Measurements from ENCODE around the gene TPBGL.

The TPBGL gene

GRCh38 chr11:75240311-75241035, at the start of gene TPBGL:
Gene TPBGL (plus strand): TSS chr11:75240774. CDS start chr11:75241050, 276 bp downstream.
- H3K4me1 ChIP-seq (ENCODE audit: control insufficient read depth in 2 of 2, insufficient read depth in 2 of 2, low read length in 2 of 2) = peaks cover 6 to 9% of the 10 kb centered on the region in 2 donors
- H3K9ac ChIP-seq (ENCODE audit: low read depth in 1 of 2, low read length in 2 of 2) = peak within 1 kb of the TSS in 1 of 2 donors; percentile 31
- peak within 1 kb of the TSS; percentile 48 to 56 for H3K4me3 ChIP-seq (ENCODE audit: low read length in 2 of 2)
- H3K27ac ChIP-seq (ENCODE audit: low read depth in 2 of 2, low read length in 2 of 2) = no peak within 1 kb of the TSS
- H3K9me3 ChIP-seq (ENCODE audit: control insufficient read depth in 2 of 2, low read length in 2 of 2) = no peaks in the 10 kb centered on the region
- H3K36me3 ChIP-seq (ENCODE audit: control insufficient read depth in 2 of 2, insufficient read depth in 2 of 2, low read length in 2 of 2) = no peaks in the 10 kb centered on the region
- H3K27me3 ChIP-seq (ENCODE audit: control insufficient read depth in 2 of 2, insufficient read depth in 2 of 2, low read length in 2 of 2) = peaks cover 12 to 36% of the 10 kb centered on the region in 2 donors

- no peak overlapping the region for H3K4me3 ChIP-seq (ENCODE audit: low read length in 2 of 2)
- peaks cover 4 to 7% of the 10 kb centered on the region in 2 donors for H3K4me1 ChIP-seq (ENCODE audit: control insufficient read depth in 2 of 2, insufficient read depth in 2 of 2, low read length in 2 of 2)
- H3K27me3 ChIP-seq (ENCODE audit: control insufficient read depth in 2 of 2, insufficient read depth in 2 of 2, low read length in 2 of 2) = no peaks in the 10 kb centered on the region
- no peaks in the 10 kb centered on the region for H3K9me3 ChIP-seq (ENCODE audit: control insufficient read depth in 2 of 2, low read length in 2 of 2)
- H3K9ac ChIP-seq (ENCODE audit: low read depth in 1 of 2, low read length in 2 of 2) = no peak overlapping the region
- peaks cover 6 to 14% of the 10 kb centered on the region in 2 donors for H3K36me3 ChIP-seq (ENCODE audit: control insufficient read depth in 2 of 2, insufficient read depth in 2 of 2, low read length in 2 of 2)
- peak overlapping the region in 1 of 2 donors; percentile 16 for H3K27ac ChIP-seq (ENCODE audit: low read depth in 2 of 2, low read length in 2 of 2)
Measured at GRCh38 chr11:75191330-75191717, 49.2 kb upstream of the TPBGL start.

GRCh38 chr11:75193271-75193670, 47.3 kb upstream of the TPBGL start:
- H3K27ac ChIP-seq (ENCODE audit: low read depth in 2 of 2, low read length in 2 of 2) = no peak overlapping the region

GRCh38 chr11:75193711-75194110, 46.9 kb upstream of the TPBGL start:
- Histone ChIP-seq H3K27me3 (ENCODE audit: control insufficient read depth in 2 of 2, insufficient read depth in 2 of 2, low read length in 2 of 2) (no peaks in the 10 kb centered on the region), H3K27ac (ENCODE audit: low read depth in 2 of 2, low read length in 2 of 2) (no peak overlapping the region), H3K36me3 (ENCODE audit: control insufficient read depth in 2 of 2, insufficient read depth in 2 of 2, low read length in 2 of 2) (peaks cover 15% of the 10 kb centered on the region in 2 donors), H3K9me3 (ENCODE audit: control insufficient read depth in 2 of 2, low read length in 2 of 2) (no peaks in the 10 kb centered on the region), H3K9ac (ENCODE audit: low read depth in 1 of 2, low read length in 2 of 2) (no peak overlapping the region), H3K4me3 (ENCODE audit: low read length in 2 of 2) (no peak overlapping the region), H3K4me1 (ENCODE audit: control insufficient read depth in 2 of 2, insufficient read depth in 2 of 2, low read length in 2 of 2) (peaks cover 4 to 9% of the 10 kb centered on the region in 2 donors)

More at GRCh38 chr11:75193271-75193670, 47.3 kb upstream of the TPBGL start:
- no peaks in the 10 kb centered on the region for H3K27me3 ChIP-seq (ENCODE audit: control insufficient read depth in 2 of 2, insufficient read depth in 2 of 2, low read length in 2 of 2)
- no peak overlapping the region for H3K9ac ChIP-seq (ENCODE audit: low read depth in 1 of 2, low read length in 2 of 2)
- H3K4me3 ChIP-seq (ENCODE audit: low read length in 2 of 2) = no peak overlapping the region
- H3K36me3 ChIP-seq (ENCODE audit: control insufficient read depth in 2 of 2, insufficient read depth in 2 of 2, low read length in 2 of 2) = peaks cover 15% of the 10 kb centered on the region in 2 donors
- peaks cover 4 to 9% of the 10 kb centered on the region in 2 donors for H3K4me1 ChIP-seq (ENCODE audit: control insufficient read depth in 2 of 2, insufficient read depth in 2 of 2, low read length in 2 of 2)
- H3K9me3 ChIP-seq (ENCODE audit: control insufficient read depth in 2 of 2, low read length in 2 of 2) = no peaks in the 10 kb centered on the region

- no peak overlapping the region for H3K27ac ChIP-seq (ENCODE audit: low read depth in 2 of 2, low read length in 2 of 2)
- no peak overlapping the region for H3K4me3 ChIP-seq (ENCODE audit: low read length in 2 of 2)
- no peak overlapping the region for H3K9ac ChIP-seq (ENCODE audit: low read depth in 1 of 2, low read length in 2 of 2)
- peaks cover 15% of the 10 kb centered on the region in 2 donors for H3K36me3 ChIP-seq (ENCODE audit: control insufficient read depth in 2 of 2, insufficient read depth in 2 of 2, low read length in 2 of 2)
- H3K27me3 ChIP-seq (ENCODE audit: control insufficient read depth in 2 of 2, insufficient read depth in 2 of 2, low read length in 2 of 2) = no peaks in the 10 kb centered on the region
- no peaks in the 10 kb centered on the region for H3K9me3 ChIP-seq (ENCODE audit: control insufficient read depth in 2 of 2, low read length in 2 of 2)
- H3K4me1 ChIP-seq (ENCODE audit: control insufficient read depth in 2 of 2, insufficient read depth in 2 of 2, low read length in 2 of 2) = peaks cover 4 to 9% of the 10 kb centered on the region in 2 donors
Measured at GRCh38 chr11:75194147-75194546, 46.4 kb upstream of the TPBGL start.

- Histone ChIP-seq H3K9ac (ENCODE audit: low read depth in 1 of 2, low read length in 2 of 2) (no peak overlapping the region), H3K27ac (ENCODE audit: low read depth in 2 of 2, low read length in 2 of 2) (no peak overlapping the region), H3K36me3 (ENCODE audit: control insufficient read depth in 2 of 2, insufficient read depth in 2 of 2, low read length in 2 of 2) (peaks cover 18 to 20% of the 10 kb centered on the region in 2 donors), H3K4me3 (ENCODE audit: low read length in 2 of 2) (no peak overlapping the region), H3K4me1 (ENCODE audit: control insufficient read depth in 2 of 2, insufficient read depth in 2 of 2, low read length in 2 of 2) (peaks cover 4 to 9% of the 10 kb centered on the region in 2 donors), H3K27me3 (ENCODE audit: control insufficient read depth in 2 of 2, insufficient read depth in 2 of 2, low read length in 2 of 2) (no peaks in the 10 kb centered on the region), H3K9me3 (ENCODE audit: control insufficient read depth in 2 of 2, low read length in 2 of 2) (no peaks in the 10 kb centered on the region)
Measured at GRCh38 chr11:75195167-75195962, 45.2 kb upstream of the TPBGL start.

- H3K27ac ChIP-seq (ENCODE audit: low read depth in 2 of 2, low read length in 2 of 2) = no peak overlapping the region
- H3K9me3 ChIP-seq (ENCODE audit: control insufficient read depth in 2 of 2, low read length in 2 of 2) = no peaks in the 10 kb centered on the region
- H3K9ac ChIP-seq (ENCODE audit: low read depth in 1 of 2, low read length in 2 of 2) = no peak overlapping the region
- H3K36me3 ChIP-seq (ENCODE audit: control insufficient read depth in 2 of 2, insufficient read depth in 2 of 2, low read length in 2 of 2) = peaks cover 20 to 24% of the 10 kb centered on the region in 2 donors
- peaks cover 0 to 3% of the 10 kb centered on the region in 2 donors for H3K4me1 ChIP-seq (ENCODE audit: control insufficient read depth in 2 of 2, insufficient read depth in 2 of 2, low read length in 2 of 2)
- H3K27me3 ChIP-seq (ENCODE audit: control insufficient read depth in 2 of 2, insufficient read depth in 2 of 2, low read length in 2 of 2) = no peaks in the 10 kb centered on the region
- H3K4me3 ChIP-seq (ENCODE audit: low read length in 2 of 2) = no peak overlapping the region
Measured at GRCh38 chr11:75196426-75196825, 44.1 kb upstream of the TPBGL start.

- Histone ChIP-seq H3K4me3 (ENCODE audit: low read length in 2 of 2) (no peak overlapping the region), H3K27ac (ENCODE audit: low read depth in 2 of 2, low read length in 2 of 2) (no peak overlapping the region), H3K9ac (ENCODE audit: low read depth in 1 of 2, low read length in 2 of 2) (no peak overlapping the region), H3K4me1 (ENCODE audit: control insufficient read depth in 2 of 2, insufficient read depth in 2 of 2, low read length in 2 of 2) (peaks cover 0 to 3% of the 10 kb centered on the region in 2 donors), H3K27me3 (ENCODE audit: control insufficient read depth in 2 of 2, insufficient read depth in 2 of 2, low read length in 2 of 2) (no peaks in the 10 kb centered on the region), H3K9me3 (ENCODE audit: control insufficient read depth in 2 of 2, low read length in 2 of 2) (no peaks in the 10 kb centered on the region), H3K36me3 (ENCODE audit: control insufficient read depth in 2 of 2, insufficient read depth in 2 of 2, low read length in 2 of 2) (peaks cover 23 to 24% of the 10 kb centered on the region in 2 donors)
Measured at GRCh38 chr11:75197512-75198277, 42.9 kb upstream of the TPBGL start.

- H3K27me3 ChIP-seq (ENCODE audit: control insufficient read depth in 2 of 2, insufficient read depth in 2 of 2, low read length in 2 of 2) = no peaks in the 10 kb centered on the region
- H3K36me3 ChIP-seq (ENCODE audit: control insufficient read depth in 2 of 2, insufficient read depth in 2 of 2, low read length in 2 of 2) = peaks cover 22 to 23% of the 10 kb centered on the region in 2 donors
- H3K4me1 ChIP-seq (ENCODE audit: control insufficient read depth in 2 of 2, insufficient read depth in 2 of 2, low read length in 2 of 2) = peaks cover 0 to 3% of the 10 kb centered on the region in 2 donors
- H3K4me3 ChIP-seq (ENCODE audit: low read length in 2 of 2) = no peak overlapping the region
- no peak overlapping the region for H3K27ac ChIP-seq (ENCODE audit: low read depth in 2 of 2, low read length in 2 of 2)
- H3K9ac ChIP-seq (ENCODE audit: low read depth in 1 of 2, low read length in 2 of 2) = no peak overlapping the region
- H3K9me3 ChIP-seq (ENCODE audit: control insufficient read depth in 2 of 2, low read length in 2 of 2) = no peaks in the 10 kb centered on the region
Measured at GRCh38 chr11:75198278-75198973, 42.1 kb upstream of the TPBGL start.

Data from mucosa of rectum (tissue), 2 donors.